Liver (tissue), 9 donors: Measurements from ENCODE around the gene ERFE. TPM values are rescaled to one million over a fixed set of nuclear protein-coding genes. Genes with fewer than 3 reads are reported as not detected.

Experiments used
- DNase-seq: peaks from one replicate; pipeline ENCODE4 v3.0.0-alpha.2; 2017; ENCODE audit warnings: low spot score
- H3K27ac ChIP-seq, 2 donors: one replicate each; pipeline ENCODE4 v1.7.0; 2013; ENCODE audit warnings: inconsistent platforms in 2 of 2, low read length in 2 of 2, control low read depth in 1 of 2, low read depth in 1 of 2, mild to moderate bottlenecking in 1 of 2
- H3K27me3 ChIP-seq, 4 donors: one replicate each; pipeline versions ENCODE4 v1.6.1 to v1.7.0; 2013; ENCODE audit warnings: low read length in 3 of 4, inconsistent platforms in 1 of 4, mild to moderate bottlenecking in 1 of 4, moderate library complexity in 1 of 4; ENCODE audit not compliant: control insufficient read depth in 4 of 4, insufficient read depth in 4 of 4
- H3K36me3 ChIP-seq, 4 donors: one replicate each; pipeline versions ENCODE4 v1.6.1 to v1.7.0; 2013; ENCODE audit warnings: low read length in 3 of 4, mild to moderate bottlenecking in 3 of 4, low read depth in 1 of 4, moderate library complexity in 1 of 4; ENCODE audit not compliant: control insufficient read depth in 4 of 4, insufficient read depth in 3 of 4
- H3K4me1 ChIP-seq, 4 donors: one replicate each; pipeline versions ENCODE4 v1.6.1 to v1.7.0; 2013; ENCODE audit warnings: low read length in 3 of 4, mild to moderate bottlenecking in 3 of 4, moderate library complexity in 1 of 4; ENCODE audit not compliant: control insufficient read depth in 4 of 4, insufficient read depth in 4 of 4
- H3K4me3 ChIP-seq, 3 donors: one replicate each; pipeline versions ENCODE4 v1.6.1 to v1.7.0; 2013; ENCODE audit warnings: low read length in 3 of 3, control low read depth in 1 of 3, low read depth in 1 of 3, mild to moderate bottlenecking in 1 of 3
- H3K9ac ChIP-seq, 2 donors: one replicate each; pipeline ENCODE4 v1.7.0; 2013; ENCODE audit warnings: low read length in 2 of 2, mild to moderate bottlenecking in 2 of 2, moderate library complexity in 2 of 2, control low read depth in 1 of 2, low read depth in 1 of 2
- H3K9me3 ChIP-seq, 4 donors: one replicate each; pipeline versions ENCODE4 v1.6.1 to v1.7.0; 2013; ENCODE audit warnings: low read length in 3 of 4; ENCODE audit not compliant: control insufficient read depth in 4 of 4
- FOXA1 ChIP-seq: IDR thresholded peaks from 2 replicates; pipeline ENCODE4 v1.6.1; 2016; ENCODE audit warnings: antibody characterized with exemption
- JUND ChIP-seq, 2 donors: IDR thresholded peaks; 2 replicates each; pipeline ENCODE4 v1.6.1; 2016; ENCODE audit warnings: antibody characterized with exemption in 2 of 2
- NR2F2 ChIP-seq: IDR thresholded peaks from 2 replicates; pipeline ENCODE4 v1.6.1; 2016; ENCODE audit warnings: antibody characterized with exemption
- REST ChIP-seq: IDR thresholded peaks from 2 replicates; pipeline ENCODE4 v1.6.1; 2016; ENCODE audit warnings: antibody characterized with exemption, mild to moderate bottlenecking
- TAF1 ChIP-seq: conservative IDR thresholded peaks from 2 replicates; pipeline ENCODE4 v1.6.1; 2016; ENCODE audit warnings: antibody characterized with exemption, mild to moderate bottlenecking
- YY1 ChIP-seq: IDR thresholded peaks from 2 replicates; pipeline ENCODE4 v1.6.1; 2016; ENCODE audit warnings: antibody characterized with exemption, mild to moderate bottlenecking
- WGBS: extraction: QIAGEN DNeasy Blood & Tissue Kit; methylation state at CpG from one replicate; pipeline ENCODE4 v1.1.7; 2013; 5-methylcytosine and 5-hydroxymethylcytosine counted together
- polyA plus RNA-seq, 2 donors: library from polyadenylated mRNA; stranded (reverse) in 1 of 2; unstranded in 1 of 2; fragments of 200-250 nt in 1 of 2; fragments of >200 nt in 1 of 2; fragmentation: Nextera tagmentation in 1 of 2; extraction: Ambion mirVana in 1 of 2; gene quantifications; one replicate each; pipeline versions ENCODE4 v1.2.1 to v1.2.3, GENCODE V29; 2013 to 2015
- total RNA-seq, 2 donors: library from RNA; depleted of rRNA; stranded (reverse); fragments of >200 nt; gene quantifications; one replicate each; pipeline ENCODE4 v1.2.3, GENCODE V29; 2014
- TF ChIP-seq, protein P1 (sequence below): IDR thresholded peaks from 2 replicates; pipeline ENCODE4 v1.6.1; 2016; ENCODE audit warnings: antibody characterized with exemption
- donor health status: healthy.
- donor health status: healthy.
- donor health status: healthy.
- donor health status: healthy.
- donor health status: healthy.

ERFE gene
- total and polyA plus RNA-seq, 4 donors, result 0.17 to 14.0 TPM; not detected in 2

- TF ChIP-seq REST (no peak), TAF1 (no peak), JUND (IDR thresholded peaks at IDR 0.05) (no peak), YY1 (no peak)
- TF ChIP-seq, protein P1, sequence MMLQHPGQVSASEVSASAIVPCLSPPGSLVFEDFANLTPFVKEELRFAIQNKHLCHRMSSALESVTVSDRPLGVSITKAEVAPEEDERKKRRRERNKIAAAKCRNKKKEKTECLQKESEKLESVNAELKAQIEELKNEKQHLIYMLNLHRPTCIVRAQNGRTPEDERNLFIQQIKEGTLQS, result no peak
Measured at GRCh38 chr2:238126775-238127164, 32.0 kb upstream of the ERFE start (continued).

DNA sequence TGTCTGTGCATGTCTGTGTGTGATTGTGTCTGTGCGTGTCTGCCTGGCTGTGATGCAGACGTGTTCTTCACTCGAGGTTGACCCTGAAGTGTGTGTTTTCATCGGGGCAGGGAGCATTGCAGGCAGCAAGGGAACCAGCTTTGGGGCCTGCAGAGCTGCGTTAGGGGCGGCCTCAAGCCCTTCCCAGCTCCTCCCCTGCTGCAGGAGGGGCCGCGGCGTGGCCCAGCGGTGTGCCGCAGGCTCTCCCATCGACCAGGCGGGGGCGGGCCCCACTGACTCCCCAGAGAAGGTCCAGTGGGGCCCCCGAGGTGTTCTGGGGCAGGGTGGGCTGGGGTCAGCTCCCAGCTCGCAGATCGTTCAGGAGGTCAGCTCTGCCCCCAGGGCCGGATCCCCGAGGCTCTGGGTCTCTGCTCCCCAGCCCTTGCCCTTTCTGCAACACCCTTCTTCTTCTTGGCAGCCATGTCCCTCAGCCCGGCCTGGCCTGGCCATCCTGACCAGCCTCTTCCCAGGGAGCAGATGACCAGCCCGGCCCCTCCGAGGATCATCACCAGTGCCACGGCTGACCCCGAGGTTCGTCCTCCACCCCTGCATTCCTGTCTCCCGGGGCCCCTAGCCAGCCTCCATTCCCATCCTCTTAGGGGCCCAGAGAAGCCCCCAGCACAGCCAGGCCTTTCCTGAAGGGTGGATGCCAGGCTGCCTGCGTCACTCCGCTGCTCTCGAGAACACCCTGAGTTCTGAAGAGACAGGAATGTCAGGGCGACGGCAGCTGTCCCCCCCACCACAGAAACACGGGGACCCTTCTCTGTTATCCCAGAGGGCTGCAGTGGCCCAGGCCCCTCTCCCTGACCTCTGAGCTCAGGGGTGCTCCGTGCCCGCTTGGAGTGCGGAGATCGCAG, 31.4 kb upstream of the ERFE start:
- Histone ChIP-seq H3K4me3 (no peak overlapping the region), H3K27me3 (no peaks in the 10 kb centered on the region), H3K4me1 (no peaks in the 10 kb centered on the region), H3K9ac (no peak overlapping the region), H3K9me3 (no peaks in the 10 kb centered on the region), H3K27ac (no peak overlapping the region), H3K36me3 (no peaks in the 10 kb centered on the region)
- WGBS, result 78% methylated on average over 36 of the region's 36 CpGs
- DNase-seq, result no peak
- TF ChIP-seq NR2F2, result no peak
- TF ChIP-seq FOXA1, result no peak

DNA sequence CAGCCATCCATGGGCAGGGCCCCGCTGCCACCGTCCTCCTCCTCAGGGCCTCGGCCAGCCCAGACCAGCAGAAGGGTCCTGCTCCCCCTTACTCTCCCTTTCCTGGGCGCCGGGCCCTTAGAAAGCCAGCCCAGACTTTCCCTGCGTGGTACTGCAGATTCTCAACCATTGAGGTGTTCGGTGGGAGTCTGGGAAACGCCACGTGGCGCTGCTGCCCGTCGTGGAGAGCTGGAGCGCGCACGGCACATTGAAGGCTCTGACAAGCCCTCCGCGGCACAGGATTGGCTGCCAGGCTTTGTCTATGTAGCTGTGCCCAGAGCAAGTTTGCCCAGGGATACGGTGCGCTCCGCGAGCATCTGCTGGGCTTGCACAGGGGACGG, 30.7 kb upstream of the ERFE start:
- TF ChIP-seq REST, result no peak
- TF ChIP-seq NR2F2, result no peak
- Histone ChIP-seq H3K9ac (no peak overlapping the region), H3K36me3 (no peaks in the 10 kb centered on the region), H3K9me3 (no peaks in the 10 kb centered on the region), H3K4me1 (no peaks in the 10 kb centered on the region), H3K27me3 (no peaks in the 10 kb centered on the region), H3K4me3 (no peak overlapping the region), H3K27ac (no peak overlapping the region)
- DNase-seq, result no peak
- 92% methylated on average over 22 of the region's 22 CpGs for WGBS
